Measurements from ENCODE around the gene ABR.

ABR gene

DNA sequence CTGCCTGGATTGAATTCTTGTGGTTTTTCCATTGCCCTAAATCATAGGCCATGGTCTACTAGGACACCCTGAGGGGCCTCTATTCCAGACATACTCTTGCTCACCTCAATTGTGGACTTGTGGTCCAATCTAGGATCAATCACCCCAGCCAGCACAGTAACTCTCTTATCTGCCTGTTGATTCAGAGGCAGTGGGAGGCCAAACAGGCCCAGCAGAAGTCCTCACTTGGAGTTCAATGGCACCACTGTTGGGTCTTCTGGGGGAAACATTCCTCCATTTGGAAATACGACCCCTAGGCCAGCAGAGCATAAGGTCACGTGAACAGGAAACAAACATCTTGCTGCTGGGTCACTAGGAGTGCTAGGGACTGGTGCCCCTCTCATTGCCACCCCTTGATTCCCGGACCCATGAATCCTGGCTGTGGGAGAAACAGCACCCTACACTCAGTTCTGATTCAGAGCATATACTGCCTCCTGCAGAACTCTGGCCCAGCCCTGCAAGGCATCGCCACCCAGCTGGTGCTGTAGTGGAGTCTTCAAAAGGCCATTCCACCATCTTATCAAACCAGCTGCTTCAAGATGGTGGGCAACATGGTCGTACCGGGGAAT lies 193.4 kb downstream of the ABR start:
- no peak for DNase-seq (ENCODE audit: low read depth)
- H3K4me3 ChIP-seq (ENCODE audit: low read depth, low read length), result no peak overlapping the region
- TF ChIP-seq CTCF (IDR thresholded peaks at IDR 0.05; ENCODE audit: control insufficient read depth, extremely low read depth, insufficient read depth), result no peak

- no peak overlapping the region for H3K4me3 ChIP-seq (ENCODE audit: low read depth, low read length)
- DNase-seq (ENCODE audit: low read depth), result no peak
- no peak for TF ChIP-seq CTCF (IDR thresholded peaks at IDR 0.05; ENCODE audit: control insufficient read depth, extremely low read depth, insufficient read depth)
These were observed 195.9 kb downstream of the ABR start for GRCh38 chr17:983921-984320.

DNA sequence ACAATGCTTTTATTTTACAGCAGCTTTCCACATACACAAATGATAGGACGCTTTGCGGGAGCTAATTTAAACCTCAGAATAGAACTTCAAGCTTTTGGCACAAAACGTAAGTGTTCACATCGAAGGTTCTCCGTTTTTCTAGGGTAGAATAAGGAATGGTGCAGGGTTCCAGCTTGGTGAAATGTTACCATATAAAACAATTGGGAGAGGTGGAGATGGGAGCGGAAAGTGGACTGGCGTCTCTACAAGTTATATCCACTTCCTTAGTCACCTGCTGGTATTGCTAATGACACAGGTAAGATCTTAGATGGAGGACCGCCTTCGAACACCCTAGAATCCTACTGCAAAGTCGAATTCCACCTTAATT lies 198.5 kb downstream of the ABR start:
- TF ChIP-seq CTCF (IDR thresholded peaks at IDR 0.05; ENCODE audit: control insufficient read depth, extremely low read depth, insufficient read depth), result no peak
- H3K4me3 ChIP-seq (ENCODE audit: low read depth, low read length), result no peak overlapping the region
- DNase-seq (ENCODE audit: low read depth), result no peak

DNA sequence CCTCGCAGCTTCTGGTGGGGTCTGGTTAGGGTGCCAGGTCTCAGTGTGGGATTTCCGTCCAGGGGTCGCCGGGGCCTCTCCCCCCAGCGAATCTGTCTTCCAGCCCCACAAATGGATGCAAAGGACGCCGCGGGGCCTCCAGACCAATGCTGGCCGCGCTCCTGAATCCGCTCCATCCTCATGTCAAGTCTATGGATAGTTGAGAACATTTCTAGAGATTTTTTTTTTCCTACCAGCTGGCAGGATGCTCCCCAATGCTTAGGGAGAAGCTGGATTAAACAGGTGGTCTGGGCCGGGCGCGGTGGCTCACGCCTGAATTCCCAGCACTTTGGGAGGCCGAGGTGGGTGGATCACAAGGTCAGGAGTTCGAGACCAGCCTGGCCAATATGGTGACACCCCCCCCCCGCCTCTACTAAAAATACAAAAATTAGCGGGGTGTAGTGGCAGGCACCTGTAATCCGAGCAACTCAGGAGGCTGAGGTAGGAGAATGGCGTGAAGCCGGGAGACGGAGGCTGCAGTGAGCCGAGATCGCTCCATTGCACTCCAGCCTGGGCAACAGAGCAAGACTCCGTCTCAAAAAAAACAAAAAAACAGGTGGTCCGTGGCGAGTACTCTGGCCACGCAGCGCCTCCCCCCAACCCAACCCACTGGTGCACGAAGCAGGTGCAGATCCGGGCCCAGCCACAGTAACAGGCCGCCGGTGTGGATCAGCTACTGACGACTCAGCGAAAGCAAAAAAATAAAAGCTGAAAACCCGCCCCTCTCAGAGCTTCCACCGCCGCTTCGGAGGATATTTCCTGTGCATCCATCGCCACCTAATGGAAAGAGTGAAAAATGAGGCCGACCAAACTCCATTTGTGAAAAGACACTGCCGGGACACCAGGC lies 199.1 kb downstream of the ABR start:
- peak; percentile 80 for TF ChIP-seq CTCF (IDR thresholded peaks at IDR 0.05; ENCODE audit: control insufficient read depth, extremely low read depth, insufficient read depth)
- H3K4me3 ChIP-seq (ENCODE audit: low read depth, low read length), result peak overlapping the region; percentile 51
- DNase-seq (ENCODE audit: low read depth), result peak; percentile 60

- TF ChIP-seq CTCF (IDR thresholded peaks at IDR 0.05; ENCODE audit: control insufficient read depth, extremely low read depth, insufficient read depth), result peak; percentile 23; the same call in 1 of the 2 replicates
- no peak for DNase-seq (ENCODE audit: low read depth)
- H3K4me3 ChIP-seq (ENCODE audit: low read depth, low read length), result peak within 1 kb of the TSS; percentile 57
These were observed 200.0 kb downstream of the ABR start, which contains the start of gene NXN for GRCh38 chr17:979539-980405. Gene NXN, minus strand, starts transcription at chr17:979776.

- DNase-seq (ENCODE audit: low read depth), result no peak
- no peak for TF ChIP-seq CTCF (IDR thresholded peaks at IDR 0.05; ENCODE audit: control insufficient read depth, extremely low read depth, insufficient read depth)
- peak overlapping the region; percentile 48 for H3K4me3 ChIP-seq (ENCODE audit: low read depth, low read length)
These were observed 200.6 kb downstream of the ABR start for GRCh38 chr17:979212-979538.

Data from LNCaP clone FGC (cell line).